SKM-1 treated with dmso at 0.1 percent for 144 hours (cell line): ENCODE results near the gene FBXW11.
"Not testable (repeated sequence)": the region's sequence is repeated elsewhere in the genome, so short reads cannot be mapped to it uniquely, and the experiment has no call there.

Source experiments
- DNase-seq: peaks from one replicate; lab custom pipeline; 2025; ENCODE audit not compliant: unreplicated experiment; lab: John Stamatoyannopoulos, UW

The FBXW11 gene

DNA sequence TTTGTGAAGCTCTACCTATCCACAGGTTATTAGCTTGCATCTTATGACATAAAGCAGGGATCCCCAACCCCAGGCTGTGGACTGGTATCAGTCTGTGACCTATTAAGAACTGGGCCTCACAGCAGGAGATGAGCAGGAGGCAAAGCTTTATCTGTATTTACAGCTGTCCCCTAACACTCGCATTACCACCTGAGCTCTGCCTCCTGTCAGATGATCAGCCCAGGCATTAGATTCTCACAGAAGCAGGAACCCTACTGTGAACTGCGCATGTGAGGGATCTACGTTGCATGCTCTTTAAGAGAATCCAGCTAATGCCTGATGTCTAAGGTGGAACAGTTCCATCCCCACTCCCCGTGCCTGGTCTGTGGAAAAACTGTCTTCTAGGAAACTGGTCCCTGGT lies 19.7 kb downstream of the FBXW11 start:
- DNase-seq, result no peak

DNA sequence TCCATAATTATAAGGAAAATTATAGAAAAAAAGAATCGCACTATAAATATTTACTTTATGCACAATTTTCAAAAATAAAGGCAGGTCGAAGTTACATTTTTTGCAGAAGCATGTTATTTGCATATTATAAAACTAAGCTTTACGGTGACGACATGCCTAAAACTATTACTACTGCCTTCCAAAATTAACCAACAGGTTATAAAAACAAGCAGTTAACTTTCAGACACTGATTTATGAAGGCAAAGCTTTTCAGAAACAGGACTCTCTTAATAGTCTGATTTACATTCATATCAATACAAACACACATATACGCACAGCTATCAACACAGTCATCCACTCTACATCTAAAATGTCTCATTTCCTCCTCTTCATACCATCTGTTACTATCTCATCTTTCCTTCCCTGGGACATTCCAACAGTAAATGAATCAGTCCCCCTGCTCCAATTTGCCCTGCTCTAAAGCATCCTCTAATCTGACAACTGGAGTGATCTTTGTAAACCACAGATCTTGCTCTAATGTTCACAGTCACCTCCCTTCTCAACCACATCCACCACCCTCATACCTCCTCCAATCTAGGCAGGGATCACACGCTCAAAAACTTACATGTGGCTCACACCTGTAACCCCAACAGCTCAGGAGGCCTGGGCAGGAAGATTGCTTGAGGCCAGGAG lies 21.6 kb downstream of the FBXW11 start:
- DNase-seq, result no peak

DNA sequence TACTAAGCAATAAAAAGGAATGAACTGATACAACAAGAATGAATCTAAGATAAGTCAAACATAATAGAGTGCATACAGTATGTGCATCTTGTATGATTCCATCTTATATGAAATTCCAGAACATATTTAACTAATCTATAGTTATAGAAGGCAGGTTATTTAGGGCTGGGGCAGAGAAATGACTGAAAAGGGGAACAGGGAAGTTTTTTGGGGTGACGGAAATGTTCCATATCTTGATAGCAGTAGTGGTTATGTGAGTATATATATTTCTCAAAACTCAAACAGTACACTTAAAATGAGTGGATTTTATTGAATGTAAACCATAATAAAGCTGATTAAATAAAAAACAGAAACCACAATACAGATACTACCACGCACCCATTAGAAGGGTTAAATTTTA lies 24.6 kb downstream of the FBXW11 start:
- DNase-seq, result no peak

DNA sequence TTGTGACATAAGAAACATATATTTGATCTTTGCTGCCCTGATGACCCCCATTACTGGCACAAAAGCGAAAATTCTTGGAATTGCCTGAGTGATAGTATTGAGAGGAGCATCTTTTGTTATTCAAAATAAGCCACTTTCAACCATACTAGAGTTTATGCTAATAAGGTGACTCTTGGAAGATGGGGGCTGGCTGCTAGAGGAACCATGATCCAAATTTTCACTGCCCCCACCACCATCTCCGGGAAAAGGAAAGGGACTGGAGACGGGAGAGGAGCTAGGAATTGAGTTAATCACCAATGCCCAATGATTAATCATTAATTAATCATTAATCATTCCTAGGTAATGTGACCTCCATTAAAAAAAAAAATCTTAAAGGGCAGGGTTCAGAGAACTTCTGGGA lies 25.6 kb downstream of the FBXW11 start:
- DNase-seq, result no peak

DNA sequence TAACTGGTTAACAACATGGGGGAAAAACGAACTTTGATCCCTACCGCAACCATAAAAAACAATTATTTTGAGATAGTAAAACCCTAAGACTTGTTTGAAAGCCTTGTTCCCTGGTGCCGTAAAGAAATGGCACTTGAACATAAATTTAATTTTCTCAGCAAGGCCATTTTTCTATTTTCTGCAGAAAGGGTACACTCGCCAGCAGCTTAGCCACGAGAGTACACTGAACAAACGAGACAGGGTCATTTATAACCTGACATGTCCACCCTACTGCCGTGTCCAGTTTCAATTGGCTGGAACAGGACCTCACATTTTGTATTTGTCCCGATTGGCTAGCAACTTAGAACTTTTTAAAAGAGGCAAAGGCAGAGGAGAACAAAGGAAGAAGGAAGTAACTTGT lies 26.8 kb downstream of the FBXW11 start:
- DNase-seq, result no peak

DNA sequence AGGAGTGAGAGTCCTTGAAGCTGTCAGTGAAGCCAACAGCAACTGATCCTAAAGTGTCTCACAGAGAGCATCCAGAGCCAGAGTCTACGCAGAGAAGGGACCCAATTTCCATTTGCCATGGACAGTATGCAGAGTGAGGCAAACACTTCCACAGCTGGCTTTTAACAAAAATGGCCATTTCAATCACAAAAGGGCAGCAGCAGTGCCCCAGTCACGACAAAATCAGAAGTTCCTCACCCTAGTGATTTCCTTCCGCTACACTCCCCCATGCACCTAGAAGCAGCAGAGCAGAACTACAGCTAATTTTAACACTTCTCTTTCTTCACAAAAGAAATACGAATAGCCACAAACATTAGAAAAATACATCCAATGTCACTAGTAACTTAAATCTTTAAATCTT lies 27.9 kb downstream of the FBXW11 start:
- DNase-seq, result peak; percentile 54

DNA sequence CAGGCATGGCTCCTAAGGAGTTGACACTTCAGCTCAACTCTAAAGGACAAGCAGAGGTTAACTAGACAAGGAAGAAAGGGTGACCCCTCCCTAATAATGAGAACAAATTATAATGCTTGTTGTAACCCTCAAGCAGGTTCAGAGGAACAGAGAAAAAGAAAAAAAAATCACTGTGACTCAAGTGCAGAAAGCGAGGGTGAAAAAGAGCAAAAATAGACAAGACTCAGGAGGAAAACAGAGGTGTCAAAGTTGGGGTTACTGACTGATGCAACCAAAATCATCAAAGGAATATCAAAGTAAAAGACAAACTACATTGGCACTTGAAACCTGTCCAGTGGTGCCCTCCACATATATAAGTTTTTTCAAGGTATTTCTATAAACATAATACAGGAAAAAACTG lies 28.4 kb downstream of the FBXW11 start:
- DNase-seq, result no peak

DNA sequence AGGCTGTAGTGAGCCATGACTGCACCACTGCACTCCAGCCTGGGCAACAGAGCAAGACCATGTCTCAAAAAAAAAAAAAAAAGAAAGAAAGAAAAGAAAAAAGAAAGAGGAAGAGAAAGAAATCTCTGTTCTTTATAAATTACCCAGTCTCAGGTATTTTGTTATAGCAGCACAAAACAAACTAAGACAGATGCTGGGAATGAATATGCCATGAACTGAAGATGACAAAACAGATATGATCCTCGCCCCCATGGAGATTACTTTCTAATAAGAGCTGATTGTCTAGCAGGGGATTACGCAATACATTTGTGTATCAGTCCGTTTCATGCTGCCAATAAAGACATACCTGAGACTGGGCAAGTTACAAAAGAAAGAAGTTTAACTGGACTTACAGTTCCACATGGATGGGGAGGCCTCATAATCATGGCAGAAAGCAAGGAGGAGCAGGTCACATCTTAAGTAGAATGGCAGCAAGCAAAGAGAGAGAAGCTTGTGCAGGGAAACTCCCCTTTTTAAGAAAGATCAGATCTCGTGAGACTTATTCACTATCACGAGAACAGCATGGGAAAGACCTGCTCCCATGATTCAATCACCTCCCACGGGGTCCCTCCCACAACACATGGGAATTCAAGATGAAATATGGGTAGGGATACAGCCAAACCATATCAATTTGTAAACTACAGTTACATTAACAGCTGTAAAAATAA lies 29.0 kb downstream of the FBXW11 start:
- DNase-seq, result not testable (repeated sequence)

DNA sequence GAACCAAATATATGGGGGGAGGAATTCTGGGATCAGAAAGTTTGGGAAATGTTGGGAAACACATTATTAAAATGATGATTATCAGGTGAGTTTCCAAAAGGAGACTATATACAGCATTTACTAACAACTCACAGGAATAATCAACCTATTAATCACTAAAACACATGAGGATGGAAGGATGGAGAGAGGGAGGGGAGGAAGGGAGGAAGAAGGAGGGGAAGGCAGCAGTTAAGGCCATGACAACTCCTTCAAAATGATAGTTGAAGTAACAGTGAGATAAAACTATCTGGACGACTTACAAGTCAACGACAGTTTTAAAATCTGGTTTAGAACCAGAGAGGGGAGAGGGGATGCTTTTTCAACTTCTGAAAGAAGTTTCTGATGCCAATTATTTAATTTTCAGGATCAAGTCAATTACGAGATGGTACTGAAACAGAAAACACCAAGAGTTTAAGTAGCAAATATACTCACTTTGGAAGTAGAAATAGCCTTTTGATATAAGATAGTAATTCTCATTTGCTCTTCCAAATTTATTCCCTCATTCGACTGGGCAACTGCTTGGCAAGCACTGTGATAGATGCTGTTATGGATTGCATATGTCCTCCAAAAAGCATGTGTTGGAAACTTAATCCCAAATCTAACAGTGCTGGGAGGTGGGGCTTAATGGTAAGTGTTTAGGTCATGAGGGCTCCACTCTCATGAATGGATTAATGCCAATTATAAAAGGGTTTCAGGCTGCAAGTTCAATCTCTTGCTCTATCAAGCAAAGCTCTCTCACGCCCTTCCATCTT lies 30.4 kb downstream of the FBXW11 start:
- no peak for DNase-seq

DNA sequence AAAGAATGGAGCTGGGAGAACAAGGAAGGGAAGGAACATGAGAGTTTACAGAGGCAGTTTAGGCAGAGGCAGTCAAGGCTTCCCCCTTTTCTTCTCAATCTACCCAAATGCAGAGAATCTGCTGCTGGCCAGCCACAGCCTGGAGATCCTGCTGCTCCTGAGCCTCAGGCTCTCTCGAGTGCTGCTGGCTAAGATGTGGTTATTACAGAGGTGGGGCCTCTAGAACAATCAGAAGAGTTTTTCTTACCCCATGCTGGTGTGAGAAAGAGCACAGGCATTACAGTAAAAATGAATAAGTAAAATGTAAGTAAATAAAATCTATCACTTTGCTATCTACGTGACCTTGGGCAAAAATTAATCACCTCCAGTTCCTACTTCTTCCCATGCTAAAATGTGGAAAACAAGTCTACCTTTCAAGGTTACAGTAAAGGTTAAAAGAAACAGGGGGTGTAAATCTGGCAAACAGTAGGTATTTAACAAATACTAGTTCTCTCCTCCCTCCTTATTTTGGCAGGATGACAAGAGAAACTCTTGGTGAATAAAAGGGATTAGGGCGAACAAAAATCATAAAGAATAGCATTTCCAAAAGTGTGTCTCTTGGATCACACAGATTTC lies 31.1 kb downstream of the FBXW11 start:
- no peak for DNase-seq

DNA sequence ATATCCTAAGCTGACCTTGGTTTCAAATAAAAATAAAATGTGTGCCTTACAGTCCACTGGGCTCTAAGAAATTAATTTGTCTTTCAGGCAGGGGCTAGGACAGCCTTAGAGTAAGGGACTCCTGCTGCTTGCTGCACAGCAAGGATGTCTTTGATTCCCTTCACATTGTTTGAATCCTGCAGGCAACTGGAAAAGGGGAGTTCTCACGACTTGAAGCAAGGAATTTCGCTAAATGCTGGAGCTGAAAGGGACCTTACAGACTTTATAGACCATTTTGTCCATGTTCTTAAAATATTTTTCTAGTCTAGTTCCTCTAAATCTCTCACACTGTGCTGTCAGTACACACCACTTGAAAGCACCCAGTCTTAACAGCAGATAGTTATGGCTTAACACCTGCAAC lies 35.6 kb downstream of the FBXW11 start:
- no peak for DNase-seq

DNA sequence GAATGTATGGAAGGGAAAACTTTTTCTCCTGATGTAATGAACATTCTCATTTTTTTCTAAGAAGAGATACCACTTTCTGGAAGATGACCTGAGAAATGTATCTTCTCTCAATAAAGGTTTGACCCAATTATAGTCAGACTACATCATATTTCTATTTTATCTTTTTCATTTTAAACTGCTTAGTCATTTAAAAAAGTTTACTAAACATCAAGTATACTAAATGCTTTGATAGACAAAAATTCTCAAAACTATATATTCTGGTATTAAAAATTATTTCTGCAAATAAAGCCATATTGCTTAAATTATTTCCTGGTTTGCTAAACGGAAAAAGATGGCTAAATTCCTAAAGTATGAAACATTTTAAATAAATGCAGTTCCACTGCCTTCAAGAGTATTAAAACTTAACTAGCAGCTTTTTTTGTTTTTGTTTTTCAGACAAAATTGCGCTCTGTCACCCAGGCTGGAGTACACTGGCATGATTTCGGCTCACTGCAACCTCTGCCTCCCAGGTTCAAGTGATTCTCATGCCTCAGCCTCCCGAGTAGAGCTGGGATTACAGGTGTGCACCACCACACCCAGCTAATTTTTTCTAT lies 37.1 kb downstream of the FBXW11 start:
- DNase-seq, result no peak

DNA sequence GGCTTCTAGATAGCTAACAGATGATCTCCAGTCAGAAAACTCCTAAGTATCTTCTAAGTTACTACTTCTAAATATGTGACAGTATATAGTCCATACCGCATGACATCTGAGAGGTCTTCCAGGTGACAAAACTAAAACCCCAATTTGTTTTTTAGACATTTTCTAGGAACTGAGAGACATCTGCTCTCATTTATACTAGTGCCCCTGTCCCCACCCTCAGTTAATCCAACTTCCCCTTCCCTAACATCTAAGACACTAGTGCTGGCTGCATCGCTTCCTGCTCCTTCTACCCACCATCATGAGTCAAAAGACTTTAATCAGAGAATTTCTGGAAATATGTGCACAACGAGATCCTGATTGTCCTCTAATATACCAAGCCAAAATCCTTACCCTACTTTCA lies 37.9 kb downstream of the FBXW11 start:
- no peak for DNase-seq

DNA sequence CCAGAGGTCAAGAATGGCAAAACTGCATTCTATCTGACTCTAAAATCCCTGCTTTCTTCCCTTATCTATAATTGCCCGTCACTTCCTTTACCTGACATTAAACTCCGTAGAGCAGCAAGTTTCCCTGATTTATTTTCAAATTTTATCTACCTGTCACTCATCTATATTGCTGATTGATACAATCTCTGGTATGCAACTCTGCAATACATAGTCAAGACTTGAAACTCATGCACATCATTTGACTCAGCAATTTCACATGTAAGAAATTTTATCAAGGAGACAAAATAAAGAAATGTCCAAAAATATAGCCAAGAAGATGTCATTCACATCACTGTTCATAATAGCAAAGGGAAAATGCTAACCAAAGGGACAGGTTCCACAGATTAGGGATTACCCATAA lies 39.5 kb downstream of the FBXW11 start:
- no peak for DNase-seq

DNA sequence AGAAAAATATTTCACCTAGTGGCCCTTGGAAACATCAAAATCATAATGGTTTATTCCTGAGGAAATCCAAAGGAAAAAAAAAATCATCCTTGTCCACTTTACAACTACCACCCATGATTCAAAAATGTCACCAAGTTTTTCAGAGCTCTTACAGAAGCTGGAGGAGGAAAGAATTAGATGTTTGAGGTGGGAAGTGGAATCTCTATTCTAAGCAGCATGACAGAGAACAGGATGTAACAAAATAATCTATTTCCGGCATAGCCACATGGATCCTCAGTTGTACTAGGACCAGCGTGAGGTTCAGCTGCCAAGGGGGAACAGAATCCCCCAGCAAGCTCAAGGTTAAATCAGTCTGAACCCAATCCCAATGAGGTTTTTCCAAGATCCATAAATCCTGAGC lies 40.2 kb downstream of the FBXW11 start:
- no peak for DNase-seq

DNA sequence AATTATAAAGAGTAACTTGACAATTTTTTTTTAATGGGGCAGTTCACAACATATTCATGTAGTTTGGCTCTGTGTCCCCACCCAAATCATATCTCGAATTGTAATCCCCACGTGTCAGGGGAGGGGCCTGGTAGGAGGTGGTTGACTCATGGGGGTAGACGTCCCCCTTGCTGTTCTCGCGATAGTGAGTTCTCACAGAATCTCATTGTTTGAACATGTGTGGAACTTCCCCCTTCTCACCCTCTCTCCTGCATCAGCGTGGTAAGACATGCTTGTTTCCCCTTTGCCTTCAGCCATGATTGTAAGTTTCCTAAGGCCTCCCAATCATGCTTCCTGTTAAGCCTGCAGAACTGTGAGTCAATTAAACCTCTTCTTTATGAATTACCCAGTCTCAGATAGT lies 40.7 kb downstream of the FBXW11 start:
- DNase-seq, result peak; percentile 73

DNA sequence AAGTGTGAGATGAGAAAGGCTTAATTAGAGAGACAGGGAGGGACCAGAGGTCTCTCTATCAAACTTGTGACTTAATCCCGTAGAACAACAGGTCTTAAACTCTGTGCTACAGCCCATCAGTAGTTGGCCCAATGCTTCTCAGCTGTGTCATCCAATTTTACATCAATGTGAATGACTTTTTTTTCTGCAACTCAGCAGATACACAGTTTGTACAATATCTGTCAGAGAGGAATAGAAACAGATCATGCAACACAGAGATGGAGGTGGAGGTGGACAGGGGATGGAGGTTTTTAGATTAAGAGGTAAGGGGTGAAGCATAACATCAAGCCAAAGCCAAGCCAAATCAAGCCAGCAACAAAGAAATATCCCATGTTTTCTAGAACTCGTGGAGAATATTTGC lies 43.0 kb downstream of the FBXW11 start:
- DNase-seq, result no peak

DNA sequence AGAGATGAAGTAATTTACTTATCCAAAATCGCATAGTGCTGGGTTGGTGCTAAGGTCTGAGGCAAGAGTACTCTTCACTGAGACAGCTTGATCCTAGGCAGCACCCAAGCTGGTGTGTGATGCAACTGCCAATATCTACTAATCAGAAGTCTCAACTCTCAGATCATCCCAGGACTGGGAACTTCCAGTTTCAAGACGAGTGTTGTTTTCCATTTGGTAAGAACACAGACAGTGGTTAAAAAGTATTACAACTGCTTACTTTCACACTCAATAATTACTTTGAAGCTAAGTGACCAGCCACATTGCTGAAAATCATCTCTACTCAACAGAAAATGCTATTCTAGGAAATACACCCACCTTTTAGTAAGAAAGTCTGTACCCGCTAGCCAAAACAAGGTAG lies 45.3 kb downstream of the FBXW11 start:
- DNase-seq, result peak; percentile 65

DNA sequence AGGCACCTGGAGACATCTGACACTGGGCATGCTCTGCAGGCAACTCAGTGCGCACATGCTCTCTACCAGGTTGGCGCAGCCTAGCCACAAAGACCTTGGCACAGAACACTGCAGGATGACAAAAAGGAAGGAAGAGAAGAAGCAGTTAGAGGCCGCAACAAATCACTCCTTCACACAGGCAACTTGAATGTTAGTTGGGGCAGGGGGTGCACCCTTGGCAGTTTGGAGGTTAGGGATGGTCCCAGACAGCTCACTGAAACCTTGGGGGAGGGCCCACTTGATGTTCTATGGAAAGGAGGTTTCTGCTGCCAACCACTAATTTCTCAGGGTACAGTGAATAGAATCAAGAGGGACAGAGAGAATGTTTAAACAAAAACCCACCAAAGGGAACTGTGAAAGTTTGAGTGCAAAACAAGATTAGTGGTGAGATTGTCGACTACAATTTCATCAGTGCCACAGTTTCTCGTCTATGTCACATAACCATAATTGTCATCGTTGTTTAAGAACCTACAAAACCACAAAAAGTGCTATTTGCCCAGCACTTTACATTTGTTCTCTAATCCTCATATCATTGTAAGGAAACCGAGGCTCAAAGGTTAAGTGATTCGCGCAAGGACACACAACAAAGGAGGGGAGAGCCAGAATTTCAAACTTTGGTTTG lies 48.7 kb downstream of the FBXW11 start:
- no peak for DNase-seq

DNA sequence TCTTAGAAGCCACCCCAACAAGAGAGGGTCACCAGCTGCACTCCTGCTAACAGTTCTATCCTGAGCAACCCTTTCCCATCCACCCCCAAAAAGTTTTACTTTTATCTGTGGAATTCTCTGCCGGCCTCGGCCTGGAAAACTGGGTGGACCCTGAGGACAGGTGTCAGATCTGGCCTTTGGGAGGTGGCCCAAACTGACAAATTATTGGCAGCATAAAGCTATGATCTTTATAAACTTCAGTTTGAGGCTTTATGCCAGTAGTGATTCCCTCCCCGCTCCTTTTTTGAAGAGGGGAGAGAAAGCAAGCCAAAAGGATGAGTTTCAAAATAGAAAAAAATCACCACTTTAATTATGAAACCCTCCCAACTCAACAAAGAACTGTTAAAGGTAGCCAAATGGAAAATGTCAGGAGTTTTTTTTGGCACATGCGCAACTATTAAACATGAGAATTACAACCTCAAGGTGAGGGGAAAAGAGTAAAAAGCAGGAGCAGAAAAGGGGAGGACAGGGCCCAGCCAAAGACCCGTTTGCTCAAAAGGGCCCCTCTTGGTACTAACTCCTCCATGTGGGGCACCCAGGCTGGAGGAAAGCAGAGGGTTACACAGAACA lies 49.4 kb downstream of the FBXW11 start:
- no peak for DNase-seq
